Activated CD8-positive, alpha-beta T cell treated with anti-CD3 and anti-CD28 coated beads, Interleukin-2, amount 10 ng/mL, durations not matched to agents 7 days and 5 days (primary cell): Measurements from ENCODE around the gene CDH13. TPM values are rescaled to one million over a fixed set of nuclear protein-coding genes. Genes with fewer than 3 reads are reported as not detected.

Source experiments
- ATAC-seq: fragments of 150-1000 bp; cut with Tn5 transposase; one replicate; pipeline ENCODE4 v1.10.0; 2021; ENCODE audit warnings: moderate library complexity
- CTCF ChIA-PET: fragments of 350-600 bp; sonication (Branson Sonifier 250); formaldehyde crosslinking; loops from one replicate; lab custom pipeline; 2021; ENCODE audit warnings: antibody characterized with exemption; lab: Charles Lee
- POLR2A ChIA-PET: fragments of 350-600 bp; sonication (Branson Sonifier 250); formaldehyde crosslinking; loops from one replicate; lab custom pipeline; 2021; ENCODE audit warnings: antibody characterized with exemption; lab: Charles Lee
- DNase-seq: peaks from one replicate; pipeline ENCODE4 v3.0.0-alpha.2; 2020
- H3K27ac Mint-ChIP-seq: one replicate; pipeline ENCODE4 v1.8.0; 2021; ENCODE audit warnings: mild to moderate bottlenecking, mixed read lengths
- H3K27me3 Mint-ChIP-seq: one replicate; pipeline ENCODE4 v1.8.0; 2021; ENCODE audit warnings: low read depth, mixed read lengths
- H3K36me3 Mint-ChIP-seq: one replicate; pipeline ENCODE4 v1.8.0; 2021; ENCODE audit warnings: low read depth, mixed read lengths
- H3K4me1 Mint-ChIP-seq: one replicate; pipeline ENCODE4 v1.8.0; 2021; ENCODE audit warnings: low read depth, mixed read lengths
- H3K4me3 Mint-ChIP-seq: one replicate; pipeline ENCODE4 v1.8.0; 2021; ENCODE audit warnings: mild to moderate bottlenecking, mixed read lengths
- H3K9me3 Mint-ChIP-seq: one replicate; pipeline ENCODE4 v1.8.0; 2022; ENCODE audit warnings: mixed read lengths; ENCODE audit not compliant: insufficient read depth
- total RNA-seq, 2 experiments: library from RNA; stranded (reverse); gene quantifications; one replicate each; pipeline ENCODE4 v1.2.3, GENCODE V29; 2021

The CDH13 gene
- total RNA-seq, 2 experiments from 2014 or later, result not detected

GRCh38 chr16:83306961-83307593 lies 680.3 kb downstream of the CDH13 start:
- Mint-ChIP-seq H3K27me3 (no peaks in the 10 kb centered on the region), H3K4me3 (no peak overlapping the region), H3K36me3 (no peaks in the 10 kb centered on the region), H3K9me3 (no peaks in the 10 kb centered on the region), H3K4me1 (no peaks in the 10 kb centered on the region), H3K27ac (no peak overlapping the region)
- POLR2A ChIA-PET, result no interaction called here
- ATAC-seq (no peak), DNase-seq (no peak)
- CTCF ChIA-PET, result no interaction called here

DNA sequence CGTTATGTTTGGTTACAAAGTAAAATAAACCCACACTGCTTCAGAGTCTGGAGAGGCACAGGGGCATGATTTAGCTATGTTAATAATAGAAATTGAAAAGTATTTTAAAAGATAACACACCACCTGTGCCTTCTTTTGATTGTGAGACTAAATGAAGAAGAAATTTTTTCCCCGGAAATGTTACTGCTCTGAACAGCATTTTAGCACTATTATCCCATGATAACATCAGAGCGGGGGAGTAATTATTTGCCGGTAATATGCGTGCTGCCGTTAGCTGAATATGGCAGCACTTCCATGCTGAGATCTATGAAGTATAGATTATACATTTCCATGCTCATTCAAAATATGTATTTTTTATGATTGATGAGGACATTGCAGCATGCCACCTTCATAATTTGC lies 680.8 kb downstream of the CDH13 start:
- ATAC-seq (no peak), DNase-seq (no peak)
- Mint-ChIP-seq H3K27ac (no peak overlapping the region), H3K27me3 (no peaks in the 10 kb centered on the region), H3K9me3 (no peaks in the 10 kb centered on the region), H3K4me1 (no peaks in the 10 kb centered on the region), H3K4me3 (no peak overlapping the region), H3K36me3 (no peaks in the 10 kb centered on the region)
- ChIA-PET POLR2A (no interaction called here), CTCF (no interaction called here)

- ChIA-PET CTCF (no interaction called here), POLR2A (no interaction called here)
- Mint-ChIP-seq H3K9me3 (no peaks in the 10 kb centered on the region), H3K4me3 (no peak overlapping the region), H3K36me3 (no peaks in the 10 kb centered on the region), H3K27me3 (no peaks in the 10 kb centered on the region), H3K4me1 (no peaks in the 10 kb centered on the region), H3K27ac (no peak overlapping the region)
- DNase-seq (no peak), ATAC-seq (no peak)
These were observed 681.6 kb downstream of the CDH13 start for GRCh38 chr16:83308414-83308813.

- DNase-seq, result no peak
- POLR2A ChIA-PET, result no interaction called here
- H3K27ac Mint-ChIP-seq, result no peak overlapping the region
- no peaks in the 10 kb centered on the region for H3K4me1 Mint-ChIP-seq
- CTCF ChIA-PET, result no interaction called here
- no peaks in the 10 kb centered on the region for H3K27me3 Mint-ChIP-seq
- H3K36me3 Mint-ChIP-seq, result no peaks in the 10 kb centered on the region
- H3K4me3 Mint-ChIP-seq, result no peak overlapping the region
- H3K9me3 Mint-ChIP-seq, result no peaks in the 10 kb centered on the region
- ATAC-seq, result no peak
These were observed 684.0 kb downstream of the CDH13 start for GRCh38 chr16:83310816-83311215.

DNA sequence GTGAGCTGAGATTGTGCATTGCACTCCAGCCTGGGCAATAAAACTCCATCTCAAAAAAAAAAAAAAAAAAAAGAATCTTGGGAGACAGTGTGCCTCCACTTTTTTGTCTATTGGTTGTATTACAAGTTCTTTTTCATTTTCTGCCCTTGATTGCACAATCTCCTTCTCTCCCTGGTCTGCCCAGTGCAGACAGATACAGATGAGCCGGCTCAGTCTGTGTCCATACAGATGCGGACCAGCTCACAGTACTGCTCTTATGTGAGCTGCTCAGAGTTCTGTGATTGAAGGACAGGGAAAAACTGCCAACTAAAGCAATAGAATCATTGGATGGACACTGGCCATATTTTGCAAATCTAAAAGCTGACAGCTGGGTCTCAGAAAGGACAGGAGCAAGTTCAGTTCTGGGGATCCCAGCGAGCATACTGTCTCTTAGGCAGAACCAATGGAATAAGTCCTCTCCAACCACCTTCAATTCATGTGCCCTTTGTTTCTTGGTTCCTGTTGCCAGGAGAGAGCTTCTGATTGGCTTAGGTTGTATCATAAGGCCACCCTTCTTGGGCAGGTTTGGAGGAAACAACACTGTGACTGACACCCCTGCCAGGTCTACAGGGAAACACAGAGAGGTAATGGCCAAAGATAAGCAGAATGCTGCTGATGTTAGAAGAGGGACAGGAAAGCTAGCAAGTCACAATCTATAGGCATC lies 685.4 kb downstream of the CDH13 start:
- Mint-ChIP-seq H3K4me1 (no peaks in the 10 kb centered on the region), H3K27ac (no peak overlapping the region), H3K27me3 (no peaks in the 10 kb centered on the region), H3K4me3 (no peak overlapping the region), H3K9me3 (no peaks in the 10 kb centered on the region), H3K36me3 (no peaks in the 10 kb centered on the region)
- ChIA-PET CTCF (no interaction called here), POLR2A (no interaction called here)
- no peak for DNase-seq
- ATAC-seq, result no peak

DNA sequence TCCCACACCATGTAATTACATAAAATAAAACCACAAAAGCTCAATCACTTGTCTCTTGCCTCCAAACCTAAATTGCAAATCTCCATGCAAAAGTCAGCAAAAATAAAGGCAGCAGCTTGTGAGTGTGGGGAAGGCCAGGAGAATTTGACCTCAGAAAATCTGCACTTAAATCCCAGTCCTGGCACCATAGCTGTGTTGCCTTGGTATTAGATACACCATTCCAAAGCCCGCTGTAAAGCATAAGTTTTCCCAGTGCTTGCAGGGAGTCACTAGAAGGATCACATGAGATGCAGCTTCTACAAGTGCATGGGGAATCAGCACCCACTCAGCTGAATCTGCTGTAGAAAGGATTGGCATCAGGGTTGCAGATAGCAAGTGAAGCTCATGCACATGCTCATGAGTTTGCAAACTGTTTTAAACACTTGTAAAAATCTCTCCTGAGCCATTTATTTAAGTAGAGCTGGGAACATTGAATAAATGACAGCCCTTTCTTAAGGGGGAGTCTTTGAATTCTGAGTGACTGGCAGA lies 686.0 kb downstream of the CDH13 start:
- ChIA-PET CTCF (no interaction called here), POLR2A (no interaction called here)
- Mint-ChIP-seq H3K4me1 (no peaks in the 10 kb centered on the region), H3K9me3 (no peaks in the 10 kb centered on the region), H3K27ac (no peak overlapping the region), H3K36me3 (no peaks in the 10 kb centered on the region), H3K4me3 (no peak overlapping the region), H3K27me3 (no peaks in the 10 kb centered on the region)
- DNase-seq (no peak), ATAC-seq (no peak)

GRCh38 chr16:83315271-83315670 lies 688.5 kb downstream of the CDH13 start:
- POLR2A ChIA-PET, result no interaction called here

GRCh38 chr16:83316458-83316857 lies 689.7 kb downstream of the CDH13 start:
- Mint-ChIP-seq H3K27ac (no peak overlapping the region), H3K27me3 (no peaks in the 10 kb centered on the region), H3K36me3 (no peaks in the 10 kb centered on the region), H3K9me3 (no peaks in the 10 kb centered on the region), H3K4me1 (no peaks in the 10 kb centered on the region), H3K4me3 (no peak overlapping the region)
- POLR2A ChIA-PET, result no interaction called here
- CTCF ChIA-PET, result no interaction called here
- no peak for ATAC-seq
- DNase-seq, result no peak

More at GRCh38 chr16:83315271-83315670, 688.5 kb downstream of the CDH13 start:
- Mint-ChIP-seq H3K36me3 (no peaks in the 10 kb centered on the region), H3K4me1 (no peaks in the 10 kb centered on the region), H3K27me3 (no peaks in the 10 kb centered on the region), H3K4me3 (no peak overlapping the region), H3K27ac (no peak overlapping the region), H3K9me3 (no peaks in the 10 kb centered on the region)
- CTCF ChIA-PET, result no interaction called here
- ATAC-seq (no peak), DNase-seq (no peak)

- H3K4me3 Mint-ChIP-seq, result no peak overlapping the region
- H3K36me3 Mint-ChIP-seq, result no peaks in the 10 kb centered on the region
- POLR2A ChIA-PET, result no interaction called here
- no peaks in the 10 kb centered on the region for H3K27me3 Mint-ChIP-seq
- DNase-seq (no peak), ATAC-seq (no peak)
- CTCF ChIA-PET, result no interaction called here
- no peak overlapping the region for H3K27ac Mint-ChIP-seq
- H3K9me3 Mint-ChIP-seq, result no peaks in the 10 kb centered on the region
- no peaks in the 10 kb centered on the region for H3K4me1 Mint-ChIP-seq
These were observed 691.6 kb downstream of the CDH13 start for GRCh38 chr16:83318390-83318789.

DNA sequence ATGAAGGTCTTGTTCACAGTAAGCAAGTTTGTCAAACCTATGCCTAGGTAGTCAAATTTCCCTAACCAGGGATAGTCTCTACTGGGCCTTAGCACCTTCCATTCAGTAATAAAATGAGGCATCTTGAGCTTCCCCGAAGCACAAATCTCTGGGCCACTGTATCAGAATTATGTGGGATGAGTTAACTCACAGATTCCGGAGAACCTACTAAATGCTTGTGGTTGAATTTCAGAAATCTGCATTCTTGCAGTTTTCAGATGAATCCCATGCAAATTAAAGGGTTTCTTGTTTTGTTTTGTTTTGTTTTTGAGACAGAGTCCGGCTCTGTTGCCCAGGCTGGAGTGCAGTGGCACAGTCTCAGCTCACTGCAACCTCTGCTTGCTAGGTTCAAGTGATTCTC lies 702.2 kb downstream of the CDH13 start:
- Mint-ChIP-seq H3K4me1 (no peaks in the 10 kb centered on the region), H3K27me3 (no peaks in the 10 kb centered on the region), H3K9me3 (no peaks in the 10 kb centered on the region), H3K4me3 (no peak overlapping the region), H3K27ac (no peak overlapping the region), H3K36me3 (no peaks in the 10 kb centered on the region)
- DNase-seq (no peak), ATAC-seq (no peak)
- CTCF ChIA-PET, result no interaction called here
- POLR2A ChIA-PET, result no interaction called here

DNA sequence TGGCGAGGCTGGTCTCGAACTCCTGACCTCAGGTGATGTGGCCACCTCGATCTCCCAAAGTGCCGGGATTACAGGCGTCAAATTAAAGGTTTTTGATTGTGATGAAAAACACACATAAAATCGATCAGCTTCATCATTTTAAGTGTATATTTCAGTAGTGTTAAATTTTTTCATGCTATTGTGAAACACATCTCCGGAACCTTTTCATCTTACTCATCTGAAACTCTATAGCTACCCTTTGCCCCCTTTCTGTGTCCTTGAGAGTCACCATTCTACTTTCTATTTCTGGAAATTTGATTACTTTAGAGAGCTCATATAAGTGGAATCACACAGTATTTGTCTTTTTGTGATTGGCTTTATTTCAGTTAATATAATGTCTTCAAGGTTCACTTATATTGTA lies 702.7 kb downstream of the CDH13 start:
- no peaks in the 10 kb centered on the region for H3K27me3 Mint-ChIP-seq
- ChIA-PET POLR2A (no interaction called here), CTCF (no interaction called here)
- DNase-seq, result no peak
- no peaks in the 10 kb centered on the region for H3K36me3 Mint-ChIP-seq
- H3K4me3 Mint-ChIP-seq, result no peak overlapping the region
- ATAC-seq, result no peak
- no peaks in the 10 kb centered on the region for H3K9me3 Mint-ChIP-seq
- H3K27ac Mint-ChIP-seq, result no peak overlapping the region
- H3K4me1 Mint-ChIP-seq, result no peaks in the 10 kb centered on the region

- H3K9me3 Mint-ChIP-seq, result no peaks in the 10 kb centered on the region
- ChIA-PET POLR2A (no interaction called here), CTCF (no interaction called here)
- H3K27ac Mint-ChIP-seq, result no peak overlapping the region
- no peaks in the 10 kb centered on the region for H3K4me1 Mint-ChIP-seq
- H3K4me3 Mint-ChIP-seq, result no peak overlapping the region
- no peak for DNase-seq
- H3K36me3 Mint-ChIP-seq, result no peaks in the 10 kb centered on the region
- no peak for ATAC-seq
- H3K27me3 Mint-ChIP-seq, result no peaks in the 10 kb centered on the region
These were observed 703.5 kb downstream of the CDH13 start for GRCh38 chr16:83330251-83330650.
